ENCODE data around the gene DIAPH2.
A peak's percentile ranks its signal among the peaks of the same experiment; 100 is the strongest.
"Not testable (repeated sequence)": the region's sequence is repeated elsewhere in the genome, so short reads cannot be mapped to it uniquely, and the experiment has no call there.

The DIAPH2 gene

GRCh38 chrX:96834137-96834536 is 149.5 kb downstream of the DIAPH2 start:
- DNase-seq, result no peak

GRCh38 chrX:96835660-96836289 is 151.1 kb downstream of the DIAPH2 start:
- DNase-seq, result peak in 1 of 2 donors; percentile 11

GRCh38 chrX:96837808-96838207 is 153.2 kb downstream of the DIAPH2 start:
- DNase-seq, result no peak

- DNase-seq, result no peak
Measured at GRCh38 chrX:96838537-96838936, 153.9 kb downstream of the DIAPH2 start.

- no peak for DNase-seq
Measured at GRCh38 chrX:96841325-96841724, 156.7 kb downstream of the DIAPH2 start.

GRCh38 chrX:96841866-96842265 is 157.2 kb downstream of the DIAPH2 start:
- not testable (repeated sequence) for DNase-seq

GRCh38 chrX:96843566-96843965 is 158.9 kb downstream of the DIAPH2 start:
- no peak for DNase-seq

GRCh38 chrX:96846841-96847240 is 162.2 kb downstream of the DIAPH2 start:
- no peak for DNase-seq

- DNase-seq, result not testable (repeated sequence)
Measured at GRCh38 chrX:96859422-96859821, 174.8 kb downstream of the DIAPH2 start.

- DNase-seq, result no peak
Measured at GRCh38 chrX:96861218-96861617, 176.6 kb downstream of the DIAPH2 start.

- DNase-seq, result no peak
Measured at GRCh38 chrX:96861661-96862060, 177.0 kb downstream of the DIAPH2 start.

GRCh38 chrX:96883608-96884007 is 199.0 kb downstream of the DIAPH2 start, which contains the start of gene RPA4:
Gene RPA4 (plus strand): TSS chrX:96883908. CDS start chrX:96884311, 403 bp downstream.
- DNase-seq, result no peak

- DNase-seq, result no peak
Measured at GRCh38 chrX:96884027-96884426, 199.4 kb downstream of the DIAPH2 start.

- no peak for DNase-seq
Measured at GRCh38 chrX:96889726-96890125, 205.1 kb downstream of the DIAPH2 start.

- DNase-seq, result no peak
Measured at GRCh38 chrX:96906741-96907140, 222.1 kb downstream of the DIAPH2 start.

GRCh38 chrX:96907516-96908272 is 223.1 kb downstream of the DIAPH2 start:
- DNase-seq, result no peak

- no peak for DNase-seq
Measured at GRCh38 chrX:96909291-96909690, 224.6 kb downstream of the DIAPH2 start.

- DNase-seq, result no peak
Measured at GRCh38 chrX:96918864-96919263, 234.2 kb downstream of the DIAPH2 start.

GRCh38 chrX:96919672-96920071 is 235.0 kb downstream of the DIAPH2 start:
- no peak for DNase-seq

GRCh38 chrX:96924581-96924980 is 239.9 kb downstream of the DIAPH2 start:
- no peak for DNase-seq

- no peak for DNase-seq
Measured at GRCh38 chrX:96929036-96929435, 244.4 kb downstream of the DIAPH2 start.

GRCh38 chrX:96957718-96958117 is 273.1 kb downstream of the DIAPH2 start:
- DNase-seq, result no peak

GRCh38 chrX:96971812-96972211 is 287.2 kb downstream of the DIAPH2 start:
- no peak for DNase-seq

- no peak for DNase-seq
Measured at GRCh38 chrX:96978906-96979305, 294.3 kb downstream of the DIAPH2 start.
